OCI-LY3 (cell line): Measurements from ENCODE around the gene C3orf33.

Experiments used
- CTCF ChIP-seq: fragments of 200-600, 300-600 bp; sonication (generic); IDR thresholded peaks from 2 replicates; pipeline ENCODE4 v1.5.1; 2014; ENCODE audit warnings: antibody characterized with exemption, low read length, low read depth
- EZH2phosphoT487 ChIP-seq: fragments of 200-600 bp; shearing (Covaris generic); IDR thresholded peaks from 2 replicates; pipeline ENCODE4 v1.6.1; 2018; ENCODE audit warnings: antibody characterized with exemption, mixed run types, low read depth

GRCh38 chr3:155745795-155746550, 60.1 kb downstream of the C3orf33 start:
- TF ChIP-seq CTCF (no peak), EZH2phosphoT487 (no peak)
